ENCODE measurements around the gene SKA3.

GRCh38 chr13:21171420-21171819 is 4.9 kb downstream of the SKA3 start:
- TF ChIP-seq CTCF (tag by site-specific recombination; IDR thresholded peaks at IDR 0.05): no peak
- TF ChIP-seq PBX3 (CRISPR knock-in tag; IDR thresholded peaks at IDR 0.05): no peak
- no peak for TF ChIP-seq ZNF704 (tag by site-specific recombination; IDR thresholded peaks at IDR 0.05)
- no peak for TF ChIP-seq TCF7L2 (IDR thresholded peaks at IDR 0.05; ENCODE audit: borderline replicate concordance, low read depth, low read length)
